Effector memory CD8-positive, alpha-beta T cell (primary cell): ENCODE results near the gene MAP4K2.

Source experiments
- ATAC-seq: fragments of 150-1000 bp; cut with Tn5 transposase; replicated peaks from 2 replicates; pipeline ENCODE4 v1.10.0; 2021; ENCODE audit warnings: mild to moderate bottlenecking, moderate library complexity
- DNase-seq, 3 experiments: peaks; one replicate each; pipeline ENCODE4 v3.0.0; 2021
- H3K27ac Mint-ChIP-seq, 2 donors: one replicate each; pipeline ENCODE4 v1.8.0; 2022; ENCODE audit warnings: mild to moderate bottlenecking in 2 of 2, mixed read lengths in 2 of 2, moderate library complexity in 2 of 2
- H3K27me3 Mint-ChIP-seq, 2 donors: one replicate each; pipeline ENCODE4 v1.8.0; 2022; ENCODE audit warnings: mixed read lengths in 2 of 2
- H3K36me3 Mint-ChIP-seq: one replicate; pipeline ENCODE4 v1.8.0; 2022; ENCODE audit warnings: mild to moderate bottlenecking, moderate library complexity, mixed read lengths; ENCODE audit not compliant: insufficient read depth
- H3K4me1 Mint-ChIP-seq, 2 donors: one replicate each; pipeline ENCODE4 v1.8.0; 2022; ENCODE audit warnings: low read depth in 2 of 2, mixed read lengths in 2 of 2
- H3K4me3 Mint-ChIP-seq, 2 donors: one replicate each; pipeline ENCODE4 v1.8.0; 2022; ENCODE audit warnings: mild to moderate bottlenecking in 2 of 2, mixed read lengths in 2 of 2, moderate library complexity in 2 of 2
- H3K9me3 Mint-ChIP-seq, 2 donors: one replicate each; pipeline ENCODE4 v1.8.0; 2022; ENCODE audit warnings: mixed read lengths in 2 of 2

MAP4K2 gene

DNA sequence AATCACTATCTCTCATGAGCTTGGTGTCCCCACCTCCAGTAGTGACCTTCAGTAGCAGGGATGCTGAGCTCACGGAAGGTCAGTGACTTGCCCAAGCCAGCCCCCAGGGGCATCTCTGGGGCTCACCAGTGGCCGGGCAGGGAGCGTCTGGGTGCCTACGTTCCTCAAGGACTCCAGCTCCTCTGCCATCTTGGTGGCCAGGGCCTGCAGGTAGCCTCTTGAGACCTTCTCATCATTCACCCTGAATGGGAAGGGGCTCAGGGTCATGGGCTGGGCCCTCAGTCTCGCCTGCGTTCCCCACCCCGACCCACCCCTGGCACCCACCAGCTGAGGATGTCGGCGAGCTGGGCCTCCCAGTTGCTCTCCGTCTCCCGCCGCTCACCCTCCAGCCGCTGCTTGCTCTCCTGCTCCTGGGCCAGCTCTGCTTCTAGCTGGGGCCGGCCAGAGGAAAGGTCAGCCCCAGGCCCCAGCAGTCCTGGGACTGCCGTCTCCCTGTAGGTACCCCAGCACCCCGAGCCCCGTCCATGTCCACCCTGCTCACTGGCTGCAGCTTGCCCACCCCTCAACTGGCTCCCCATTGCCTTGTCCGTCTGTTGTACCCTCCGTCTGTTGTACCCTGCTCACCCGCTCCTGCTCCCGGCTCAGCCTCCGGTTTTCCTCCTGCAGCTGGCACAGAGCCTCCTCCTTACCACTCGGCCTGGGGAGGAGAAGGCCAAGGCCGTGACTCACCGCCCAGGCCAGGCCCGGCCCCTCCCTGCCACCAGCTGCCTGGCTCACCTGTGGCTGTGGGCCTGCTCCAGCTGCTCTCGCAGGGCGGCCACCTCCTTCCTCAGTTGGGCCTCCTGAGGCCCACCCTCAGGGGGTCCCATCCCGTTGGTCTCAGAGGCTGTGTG lies 32.0 kb upstream of the MAP4K2 start:
- no peak for ATAC-seq
- Mint-ChIP-seq H3K4me1 (peaks cover 0 to 3% of the 10 kb centered on the region in 2 donors), H3K27ac (no peak overlapping the region), H3K27me3 (no peaks in the 10 kb centered on the region), H3K4me3 (no peak overlapping the region), H3K9me3 (no peaks in the 10 kb centered on the region), H3K36me3 (peaks cover 8% of the 10 kb centered on the region)
- DNase-seq, result no peak

DNA sequence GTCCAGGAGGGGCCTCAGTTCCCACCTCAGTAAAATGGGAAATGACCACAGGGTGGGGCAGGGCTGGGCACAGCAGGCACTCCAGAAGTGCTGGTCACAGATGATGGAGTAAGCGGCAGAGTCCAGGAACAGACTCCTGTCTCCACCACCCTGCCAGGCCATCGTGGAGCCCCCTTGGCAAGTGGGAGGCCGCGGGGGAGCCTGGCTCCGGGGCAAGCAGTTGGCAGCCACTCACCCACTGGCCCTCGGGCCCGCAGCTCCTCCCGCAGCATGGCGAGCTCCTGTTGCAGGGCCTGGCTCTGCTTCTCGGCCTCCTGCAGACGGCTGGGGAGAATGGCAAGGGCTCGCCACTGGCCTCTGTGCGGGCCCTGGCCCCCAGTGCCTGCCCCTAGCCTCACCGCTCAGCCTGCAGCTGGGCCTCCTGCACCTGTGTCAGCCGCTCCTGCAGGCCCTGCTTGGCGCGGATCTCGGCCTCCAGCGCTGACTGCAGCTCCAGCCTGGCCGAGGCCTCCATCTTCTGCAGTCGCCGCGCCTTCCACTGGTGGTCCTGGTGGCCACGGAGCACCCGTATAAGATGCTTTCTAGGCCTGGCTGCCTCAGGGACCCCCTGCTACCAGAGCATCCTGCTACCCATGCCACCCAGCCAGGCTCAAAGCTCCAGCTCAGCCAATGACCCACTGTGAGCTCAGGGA lies 31.2 kb upstream of the MAP4K2 start:
- H3K4me1 Mint-ChIP-seq, result peaks cover 0 to 3% of the 10 kb centered on the region in 2 donors
- H3K27me3 Mint-ChIP-seq, result no peaks in the 10 kb centered on the region
- DNase-seq (no peak), ATAC-seq (no peak)
- no peak overlapping the region for H3K27ac Mint-ChIP-seq
- H3K36me3 Mint-ChIP-seq, result peaks cover 8% of the 10 kb centered on the region
- no peak overlapping the region for H3K4me3 Mint-ChIP-seq
- H3K9me3 Mint-ChIP-seq, result no peaks in the 10 kb centered on the region

DNA sequence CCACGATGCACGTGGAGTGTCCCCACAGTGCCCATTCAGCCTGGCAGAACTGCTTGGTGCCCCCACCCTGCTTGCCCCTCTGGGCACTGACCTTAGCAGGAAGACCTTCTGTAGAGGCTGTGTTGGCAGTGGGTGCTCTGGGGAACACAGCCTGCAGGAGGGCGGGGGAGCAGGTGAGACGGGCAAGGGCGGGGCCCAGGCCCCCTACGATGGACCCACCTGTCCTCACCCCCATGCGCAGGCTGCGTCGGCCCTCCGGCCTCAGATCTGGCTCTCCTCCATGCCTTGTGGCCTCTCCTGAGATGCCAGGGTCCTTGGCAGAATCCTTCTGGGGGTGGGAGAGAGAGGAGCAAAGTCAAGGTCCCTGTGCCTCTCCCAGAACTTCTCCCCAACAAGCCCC lies 30.5 kb upstream of the MAP4K2 start:
- Mint-ChIP-seq H3K4me1 (peaks cover 0 to 3% of the 10 kb centered on the region in 2 donors), H3K27ac (no peak overlapping the region), H3K4me3 (no peak overlapping the region), H3K9me3 (no peaks in the 10 kb centered on the region), H3K27me3 (no peaks in the 10 kb centered on the region), H3K36me3 (peaks cover 8% of the 10 kb centered on the region)
- no peak for DNase-seq
- no peak for ATAC-seq

DNA sequence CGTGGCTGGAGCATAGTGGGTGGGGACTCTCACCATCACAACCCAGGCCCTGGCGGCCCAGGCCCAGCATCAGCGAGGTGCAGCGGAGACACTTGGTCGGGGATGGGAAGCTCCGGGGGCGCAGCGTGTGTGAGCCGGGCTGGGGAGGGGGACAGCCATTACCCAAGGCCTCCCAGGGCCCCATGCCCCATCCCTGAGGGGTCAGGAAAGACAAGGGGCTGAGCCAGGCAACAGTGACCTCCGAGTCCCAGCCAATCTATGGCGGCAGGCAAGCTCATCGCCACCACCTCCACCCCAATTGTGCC lies 30.1 kb upstream of the MAP4K2 start:
- no peak overlapping the region for H3K4me3 Mint-ChIP-seq

DNA sequence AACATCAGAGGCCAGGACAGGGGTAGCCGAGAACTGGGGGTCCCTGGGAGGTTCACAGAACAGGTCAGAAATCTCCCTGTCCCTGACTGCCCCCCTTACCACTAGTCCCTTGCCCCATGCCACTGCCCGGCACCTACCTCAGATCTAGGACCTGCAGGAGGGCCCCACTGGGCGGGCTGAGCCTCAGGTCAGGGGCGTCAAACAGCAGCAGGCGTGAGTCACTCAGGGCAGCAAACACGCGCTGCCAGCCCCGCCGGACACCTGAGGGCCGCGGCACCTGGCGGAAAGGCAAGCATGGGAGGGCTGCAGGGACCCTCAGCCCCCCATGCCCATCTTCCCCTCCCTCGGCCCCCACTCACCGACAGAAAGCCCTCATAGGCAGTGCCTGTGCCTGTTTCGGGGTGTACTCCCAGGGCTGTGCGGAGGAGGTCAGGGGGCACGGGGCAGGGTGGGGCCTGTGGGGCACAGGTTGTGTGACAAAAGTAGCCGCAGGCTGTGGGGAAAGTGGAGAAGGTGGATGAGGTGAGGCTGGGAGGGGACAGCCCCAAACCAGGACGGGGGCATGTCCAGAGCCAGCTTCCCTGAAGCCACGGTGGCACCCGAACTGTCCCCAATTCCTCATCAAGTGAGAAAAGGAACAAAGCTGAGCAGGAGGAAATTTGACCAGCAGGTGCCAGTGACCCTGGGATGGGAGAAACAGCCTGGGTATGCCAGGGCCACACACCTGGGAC lies 29.6 kb upstream of the MAP4K2 start:
- DNase-seq, result no peak
- H3K4me3 Mint-ChIP-seq, result no peak overlapping the region
- no peaks in the 10 kb centered on the region for H3K27me3 Mint-ChIP-seq
- no peaks in the 10 kb centered on the region for H3K9me3 Mint-ChIP-seq
- no peak overlapping the region for H3K27ac Mint-ChIP-seq
- H3K4me1 Mint-ChIP-seq, result peaks cover 0 to 3% of the 10 kb centered on the region in 2 donors
- H3K36me3 Mint-ChIP-seq, result peaks cover 11% of the 10 kb centered on the region
- ATAC-seq, result no peak

More for the DNA sequence above, 30.1 kb upstream of the MAP4K2 start:
- Mint-ChIP-seq H3K9me3 (no peaks in the 10 kb centered on the region), H3K4me1 (peaks cover 0 to 3% of the 10 kb centered on the region in 2 donors), H3K27ac (no peak overlapping the region), H3K36me3 (peaks cover 8% of the 10 kb centered on the region), H3K27me3 (no peaks in the 10 kb centered on the region)
- ATAC-seq, result no peak
- DNase-seq, result no peak

DNA sequence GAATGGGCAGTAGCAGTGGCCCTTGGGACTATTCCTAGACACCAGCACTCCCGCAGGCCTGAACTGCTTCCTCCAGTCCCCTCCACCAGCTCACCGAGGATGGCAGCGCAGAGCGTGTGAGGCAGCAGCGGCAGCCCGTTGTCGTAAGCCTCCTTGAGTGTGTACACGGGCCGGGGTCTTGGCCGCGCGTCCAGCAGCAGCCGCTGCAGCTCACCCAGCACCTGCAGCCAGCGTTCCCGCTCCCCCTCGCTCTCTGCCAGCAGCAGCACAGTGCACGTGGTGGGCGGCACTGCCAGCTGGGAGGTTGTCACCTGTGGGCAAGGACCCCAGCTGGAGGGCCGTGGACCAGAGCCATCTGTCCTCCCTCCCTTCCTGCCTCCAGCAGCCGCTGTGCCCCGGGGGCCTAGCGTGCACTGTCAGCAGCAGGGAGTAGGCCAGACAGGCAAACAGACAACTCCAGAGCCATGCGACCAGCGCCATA lies 28.4 kb upstream of the MAP4K2 start:
- H3K36me3 Mint-ChIP-seq, result peaks cover 14% of the 10 kb centered on the region
- no peaks in the 10 kb centered on the region for H3K4me1 Mint-ChIP-seq
- ATAC-seq, result no peak
- no peak for DNase-seq
- H3K4me3 Mint-ChIP-seq, result no peak overlapping the region
- no peak overlapping the region for H3K27ac Mint-ChIP-seq
- H3K27me3 Mint-ChIP-seq, result no peaks in the 10 kb centered on the region
- H3K9me3 Mint-ChIP-seq, result no peaks in the 10 kb centered on the region

DNA sequence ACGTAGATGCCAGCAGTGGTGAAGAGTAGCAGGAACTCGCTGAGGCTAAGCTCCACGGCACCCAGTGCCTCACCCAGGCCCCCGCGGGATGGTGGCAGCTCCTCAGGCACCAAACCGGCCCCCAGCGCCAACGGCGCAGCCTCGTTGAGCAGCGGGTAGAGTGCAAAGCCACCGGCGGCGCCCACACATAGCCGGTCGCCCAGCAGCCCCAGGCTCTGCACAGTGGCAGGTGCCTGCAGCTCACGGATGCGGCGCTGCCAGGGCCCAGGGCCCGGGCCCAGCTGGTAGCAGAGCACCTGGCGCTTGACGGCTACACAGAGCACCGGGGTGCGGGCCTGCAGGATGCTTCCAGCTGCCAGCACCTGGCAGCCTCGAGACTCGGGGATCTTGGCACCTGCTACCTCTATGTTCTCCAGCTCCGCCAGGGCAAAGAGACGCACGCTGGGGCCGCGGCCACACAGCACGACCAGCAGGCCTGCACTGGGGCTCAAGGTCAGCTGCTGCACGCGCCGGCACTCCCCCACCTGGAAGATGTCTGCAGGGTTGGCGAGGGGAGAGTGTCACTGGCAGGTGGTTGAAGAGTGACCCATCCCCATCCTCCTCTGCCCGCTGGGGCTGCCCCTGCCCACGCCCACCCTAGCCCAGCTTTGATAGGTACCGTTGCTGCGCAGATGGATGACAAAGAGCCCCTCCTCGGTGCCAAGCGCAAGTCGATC lies 26.7 kb upstream of the MAP4K2 start:
- Mint-ChIP-seq H3K4me3 (no peak overlapping the region), H3K9me3 (no peaks in the 10 kb centered on the region), H3K36me3 (peaks cover 10% of the 10 kb centered on the region), H3K27ac (no peak overlapping the region), H3K27me3 (no peaks in the 10 kb centered on the region), H3K4me1 (no peaks in the 10 kb centered on the region)
- DNase-seq (no peak), ATAC-seq (no peak)

DNA sequence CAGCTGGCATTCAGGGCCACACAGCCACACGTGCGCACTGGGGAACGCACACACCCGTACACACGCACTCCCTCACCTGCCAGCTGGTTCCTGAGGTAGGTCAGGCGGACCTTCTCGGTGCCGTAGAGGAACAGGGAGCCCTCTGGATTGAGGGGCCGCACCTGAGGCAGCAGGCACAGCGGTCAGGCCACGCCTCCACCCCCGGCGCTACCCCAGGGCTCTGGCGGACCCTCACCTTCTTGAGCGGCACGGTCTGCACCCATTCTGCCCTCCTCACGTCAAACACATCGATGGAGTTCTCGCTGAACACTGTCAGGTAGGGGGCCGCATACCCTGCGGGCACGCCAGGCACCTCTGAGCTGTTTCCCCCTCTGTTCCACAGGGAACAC lies 24.4 kb upstream of the MAP4K2 start:
- Mint-ChIP-seq H3K36me3 (peaks cover 10% of the 10 kb centered on the region), H3K4me3 (no peak overlapping the region)

DNA sequence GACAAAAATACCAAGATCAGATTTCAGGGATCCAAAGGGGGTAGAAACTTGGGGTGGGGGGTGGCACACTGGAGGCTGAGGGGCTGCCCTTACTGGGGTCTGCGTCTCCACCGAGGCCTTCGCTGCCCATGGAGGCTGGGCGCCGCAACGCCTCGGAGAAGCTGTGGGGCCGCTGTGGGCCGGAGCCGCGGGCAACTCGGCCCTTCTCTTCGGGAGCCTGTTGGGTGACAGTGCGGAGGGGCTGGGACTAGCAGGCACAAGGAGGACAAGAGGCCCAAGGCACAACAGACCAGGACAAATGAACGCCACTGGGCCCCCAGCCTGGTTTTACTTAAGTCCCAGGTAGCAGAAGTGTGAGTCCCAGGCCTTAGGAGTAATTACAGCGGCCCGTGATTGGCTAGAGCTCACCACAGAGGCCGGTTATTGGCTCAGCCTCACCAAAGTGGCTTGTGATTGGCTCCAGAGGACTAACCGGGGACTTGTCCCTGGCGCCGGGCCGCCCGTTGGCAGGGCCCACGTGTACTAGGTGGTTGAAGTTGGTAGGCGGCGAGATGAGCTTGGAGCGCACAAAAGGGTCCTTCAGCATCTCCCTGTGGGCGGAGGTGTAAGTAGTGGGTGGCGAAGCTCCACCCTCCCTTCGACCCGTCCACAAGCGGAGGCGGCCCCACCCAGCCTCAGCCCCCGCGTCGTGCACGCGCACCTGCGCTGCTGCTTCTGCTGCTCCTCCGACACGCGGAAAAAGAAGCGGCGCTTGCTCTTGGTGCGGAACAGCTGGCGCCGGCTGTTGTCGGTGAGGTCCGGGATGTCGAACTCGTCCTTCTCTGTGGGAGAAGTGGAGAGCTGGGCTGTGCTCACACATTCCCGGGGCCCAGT lies 23.8 kb upstream of the MAP4K2 start:
- DNase-seq (no peak), ATAC-seq (no peak)
- no peaks in the 10 kb centered on the region for H3K27me3 Mint-ChIP-seq
- H3K9me3 Mint-ChIP-seq, result no peaks in the 10 kb centered on the region
- no peak overlapping the region for H3K27ac Mint-ChIP-seq
- H3K4me1 Mint-ChIP-seq, result no peaks in the 10 kb centered on the region
- H3K36me3 Mint-ChIP-seq, result peaks cover 10% of the 10 kb centered on the region
- no peak overlapping the region for H3K4me3 Mint-ChIP-seq

More for the DNA sequence above, 24.4 kb upstream of the MAP4K2 start:
- H3K9me3 Mint-ChIP-seq, result no peaks in the 10 kb centered on the region
- no peaks in the 10 kb centered on the region for H3K27me3 Mint-ChIP-seq
- no peak for ATAC-seq
- H3K4me1 Mint-ChIP-seq, result no peaks in the 10 kb centered on the region
- no peak overlapping the region for H3K27ac Mint-ChIP-seq
- no peak for DNase-seq

DNA sequence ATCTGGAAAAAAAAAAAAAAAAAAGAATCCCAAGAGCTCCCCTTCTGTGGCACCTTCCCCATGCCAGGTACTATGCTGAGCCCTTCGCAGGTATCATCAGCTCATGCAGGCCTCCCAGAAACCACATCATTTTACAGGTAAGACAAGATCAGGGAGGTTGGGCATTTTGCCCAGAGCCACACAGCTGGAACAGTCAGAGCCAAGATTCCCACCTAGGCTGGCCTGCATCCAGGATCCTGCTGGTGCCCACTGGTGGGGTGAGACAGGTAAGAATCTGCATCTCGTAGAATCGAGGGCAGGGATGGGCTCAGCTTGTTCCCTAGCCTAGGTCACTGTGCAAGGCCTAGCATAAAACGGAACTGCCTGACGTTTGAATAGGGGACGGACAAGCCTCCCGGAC lies 23.0 kb upstream of the MAP4K2 start:
- Mint-ChIP-seq H3K27ac (no peak overlapping the region), H3K4me1 (no peaks in the 10 kb centered on the region), H3K4me3 (no peak overlapping the region), H3K36me3 (peaks cover 10% of the 10 kb centered on the region), H3K27me3 (no peaks in the 10 kb centered on the region), H3K9me3 (no peaks in the 10 kb centered on the region)
- no peak for ATAC-seq
- no peak for DNase-seq

DNA sequence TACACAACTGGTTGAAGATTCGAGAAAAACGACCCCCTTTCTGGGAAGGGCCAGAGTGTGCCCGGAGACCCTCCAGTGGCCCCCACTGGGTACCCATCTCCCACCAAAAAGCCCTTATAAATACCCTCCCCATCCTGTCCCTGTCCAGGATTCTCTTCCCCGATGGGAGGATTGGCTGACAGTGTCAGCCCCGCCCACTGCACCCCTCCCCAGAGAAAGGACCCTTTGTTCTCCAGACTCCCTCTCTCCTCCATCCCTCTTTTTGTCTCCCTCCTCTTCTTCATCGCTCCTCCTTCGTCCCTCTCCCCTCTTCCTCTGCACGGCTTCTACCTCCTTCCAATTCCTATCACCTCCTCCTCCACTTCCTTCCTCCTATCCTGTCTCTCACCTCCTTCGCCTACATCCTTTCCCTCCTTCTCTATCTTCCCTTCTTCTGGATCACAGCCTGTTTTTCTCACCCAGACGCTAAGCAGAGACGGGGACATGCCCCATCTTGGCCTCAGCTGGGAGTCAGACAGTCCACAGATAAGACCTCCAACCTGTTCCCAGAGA lies 20.6 kb upstream of the MAP4K2 start:
- H3K36me3 Mint-ChIP-seq, result peaks cover 10% of the 10 kb centered on the region
- no peaks in the 10 kb centered on the region for H3K27me3 Mint-ChIP-seq
- H3K27ac Mint-ChIP-seq, result no peak overlapping the region
- DNase-seq, result no peak
- H3K4me3 Mint-ChIP-seq, result no peak overlapping the region
- no peaks in the 10 kb centered on the region for H3K9me3 Mint-ChIP-seq
- no peaks in the 10 kb centered on the region for H3K4me1 Mint-ChIP-seq
- no peak for ATAC-seq

DNA sequence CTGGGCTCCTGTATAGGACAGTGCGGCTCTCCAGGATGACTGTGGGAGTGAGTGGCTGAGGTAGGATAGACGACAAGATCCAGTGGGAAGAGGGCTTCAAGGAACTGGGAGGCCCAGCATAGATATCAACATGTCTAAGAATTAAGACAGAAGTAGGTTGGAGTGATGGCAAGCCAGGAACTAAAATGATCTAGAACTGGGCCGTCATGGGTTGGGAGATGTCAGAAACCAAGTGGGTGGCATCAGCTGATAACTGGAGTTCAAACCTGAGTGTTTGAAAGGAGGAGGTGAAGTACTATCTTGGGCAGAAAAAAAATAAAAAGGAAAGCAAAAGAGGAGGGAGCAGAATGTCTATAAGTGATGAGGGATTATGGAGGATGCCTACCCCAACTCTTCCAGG lies 14.5 kb upstream of the MAP4K2 start:
- no peak for DNase-seq
- no peak overlapping the region for H3K4me3 Mint-ChIP-seq
- no peak for ATAC-seq
- H3K4me1 Mint-ChIP-seq, result no peaks in the 10 kb centered on the region
- no peak overlapping the region for H3K27ac Mint-ChIP-seq
- H3K9me3 Mint-ChIP-seq, result no peaks in the 10 kb centered on the region
- peaks cover 5% of the 10 kb centered on the region for H3K36me3 Mint-ChIP-seq
- H3K27me3 Mint-ChIP-seq, result no peaks in the 10 kb centered on the region
